K562 (cell line): ENCODE data around the gene TUBA4B. TPM values are rescaled to one million over a fixed set of nuclear protein-coding genes. Genes with fewer than 3 reads are reported as not detected.
A peak's percentile ranks its signal among the peaks of the same experiment; 100 is the strongest.

Source experiments
- ARHGAP35 ChIP-seq: fragments of 450-650 bp; IDR thresholded peaks from 2 replicates; pipeline ENCODE4 v1.6.1; 2018; ENCODE audit not compliant: partially characterized antibody
- ARID3A ChIP-seq: IDR thresholded peaks from 2 replicates; pipeline ENCODE4 v1.6.1; 2012; ENCODE audit warnings: low read depth, low read length, improper control_type of control experiment, borderline replicate concordance
- CBX3 ChIP-seq, 2 experiments: IDR thresholded peaks; 1 replicate in 1 of 2; 2 replicates in 1 of 2; pipeline ENCODE4 v1.6.1; 2012; ENCODE audit warnings: inconsistent platforms in 2 of 2, low read length in 2 of 2, borderline replicate concordance in 1 of 2, control low read depth in 1 of 2
- CXXC5 ChIP-seq: fragments of 250-450 bp; sonication (Bioruptor Pico); IDR thresholded peaks from 2 replicates; pipeline ENCODE4 v1.8.0; 2022; ENCODE audit warnings: inconsistent platforms, mild to moderate bottlenecking, moderate library complexity
- EP400 ChIP-seq: fragments of 450-650 bp; IDR thresholded peaks from 2 replicates; pipeline ENCODE4 v1.6.1; 2017; ENCODE audit warnings: antibody characterized with exemption, mild to moderate bottlenecking, moderate library complexity
- FIP1L1 ChIP-seq: fragments of 200-400 bp; formaldehyde crosslinking; IDR thresholded peaks from 2 replicates; pipeline ENCODE4 v1.6.1; 2018; ENCODE audit warnings: mild to moderate bottlenecking, low read depth, low read length; ENCODE audit not compliant: poor library complexity, severe bottlenecking
- JUND ChIP-seq, 2 experiments: IDR thresholded peaks; 2 replicates in 1 of 2; 3 replicates in 1 of 2; pipeline ENCODE4 v1.6.1; 2011; ENCODE audit warnings: borderline replicate concordance in 2 of 2, low read depth in 2 of 2, low read length in 2 of 2, improper control_type of control experiment in 1 of 2, missing biosample characterization in 1 of 2, missing genetic modification characterization in 1 of 2, missing genetic modification reagents in 1 of 2
- KLF1 ChIP-seq: fragments of 450-650 bp; IDR thresholded peaks from 2 replicates; pipeline ENCODE4 v1.6.1; 2016; ENCODE audit warnings: missing genetic modification characterization, missing compliant biosample characterization
- RBBP5 ChIP-seq: fragments of 200-600 bp; sonication (generic); IDR thresholded peaks from 2 replicates; pipeline ENCODE4 v1.6.1; 2012; ENCODE audit warnings: borderline replicate concordance, mild to moderate bottlenecking, low read length, control low read depth, inconsistent platforms; ENCODE audit not compliant: insufficient read depth, poor library complexity, severe bottlenecking
- THAP7 ChIP-seq: fragments of 250-450 bp; sonication (Bioruptor Pico); IDR thresholded peaks from 2 replicates; pipeline ENCODE4 v1.5.0; 2021
- ZBTB7A ChIP-seq: IDR thresholded peaks from 2 replicates; pipeline ENCODE4 v1.6.1; 2011; ENCODE audit warnings: low read depth, mild to moderate bottlenecking, low read length, moderate library complexity, borderline replicate concordance; ENCODE audit not compliant: control insufficient read depth
- ZNF408 ChIP-seq: fragments of 250-450 bp; sonication (Bioruptor Pico); IDR thresholded peaks from 2 replicates; pipeline ENCODE4 v1.4.0; 2020; ENCODE audit warnings: low read depth, mild to moderate bottlenecking, moderate library complexity
- polyA plus RNA-seq, 8 experiments: library from polyadenylated mRNA; depleted of rRNA in 4 of 8; stranded (reverse) in 5 of 8; unstranded in 3 of 8; fragments of >200 nt; fragmentation: Nextera tagmentation in 2 of 8; fragmentation: Illumina TruSeq in 1 of 8; extraction: Ambion mirVana in 2 of 8; extraction: Trizol in 1 of 8; gene quantifications; 2 replicates each; pipeline versions ENCODE4 v1.2.1 to v1.2.3, GENCODE V29; 2011 to 2014; ENCODE audit warnings: inconsistent platforms in 1 of 8, missing spikeins in 1 of 8
- total RNA-seq, 7 experiments: library from RNA; depleted of rRNA in 6 of 7; stranded (reverse); fragments of >200 nt in 6 of 7; fragmentation: Illumina TruSeq in 2 of 7; extraction: Trizol in 2 of 7; gene quantifications; 2 replicates each; pipeline versions ENCODE4 v1.2.1 to v1.2.3, GENCODE V29; 2011 to 2021; ENCODE audit warnings: low replicate concordance in 1 of 7
- TF ChIP-seq, protein P1 (sequence below): IDR thresholded peaks from 3 replicates; pipeline ENCODE4 v1.6.1; 2011; ENCODE audit warnings: borderline replicate concordance, mild to moderate bottlenecking, moderate library complexity; ENCODE audit not compliant: insufficient read length; ENCODE audit errors: extremely low read depth
- TF ChIP-seq, protein P2 (sequence below): fragments of 450-650 bp; IDR thresholded peaks from 2 replicates; pipeline ENCODE4 v1.6.1; 2018; ENCODE audit warnings: mild to moderate bottlenecking, low read depth; ENCODE audit not compliant: partially characterized antibody

The TUBA4B gene
- total and polyA plus RNA-seq, 9 of the 15 experiments (the other 6 are each of a cell fraction or from before 2014, with no cell fraction given) = 0.04 TPM; not detected in 8

GRCh38 chr2:219218732-219219701, 34.0 kb upstream of the TUBA4B start, which contains the start of gene ABCB6 (continued):
- TF ChIP-seq KLF1 (tag) (no peak), CBX3 (IDR thresholded peaks at IDR 0.05; ENCODE audit: borderline replicate concordance in 1 of 2, low read length in 2 of 2) (0 out of 3 replicates have a peak, but pooled peaks of 1 of the 2 experiments have one; percentile 70), CXXC5 (CRISPR knock-in tag) (peak; percentile 72), FIP1L1 (peak; percentile 74), JUND (IDR thresholded peaks at IDR 0.05; ENCODE audit: borderline replicate concordance, low read depth, low read length) (peak; percentile 26; the same call in 1 of the 2 replicates), JUND (tag; IDR thresholded peaks at IDR 0.05; ENCODE audit: borderline replicate concordance, low read depth, low read length) (no peak; the same call in 2 of the 3 replicates), ZBTB7A (peak; percentile 70; the same call in 1 of the 2 replicates), THAP7 (peak; percentile 84), RBBP5 (peak; percentile 69), ARID3A (no peak), EP400 (peak; percentile 87), ZNF408 (no peak), ARHGAP35 (no peak)
- TF ChIP-seq, protein P1, sequence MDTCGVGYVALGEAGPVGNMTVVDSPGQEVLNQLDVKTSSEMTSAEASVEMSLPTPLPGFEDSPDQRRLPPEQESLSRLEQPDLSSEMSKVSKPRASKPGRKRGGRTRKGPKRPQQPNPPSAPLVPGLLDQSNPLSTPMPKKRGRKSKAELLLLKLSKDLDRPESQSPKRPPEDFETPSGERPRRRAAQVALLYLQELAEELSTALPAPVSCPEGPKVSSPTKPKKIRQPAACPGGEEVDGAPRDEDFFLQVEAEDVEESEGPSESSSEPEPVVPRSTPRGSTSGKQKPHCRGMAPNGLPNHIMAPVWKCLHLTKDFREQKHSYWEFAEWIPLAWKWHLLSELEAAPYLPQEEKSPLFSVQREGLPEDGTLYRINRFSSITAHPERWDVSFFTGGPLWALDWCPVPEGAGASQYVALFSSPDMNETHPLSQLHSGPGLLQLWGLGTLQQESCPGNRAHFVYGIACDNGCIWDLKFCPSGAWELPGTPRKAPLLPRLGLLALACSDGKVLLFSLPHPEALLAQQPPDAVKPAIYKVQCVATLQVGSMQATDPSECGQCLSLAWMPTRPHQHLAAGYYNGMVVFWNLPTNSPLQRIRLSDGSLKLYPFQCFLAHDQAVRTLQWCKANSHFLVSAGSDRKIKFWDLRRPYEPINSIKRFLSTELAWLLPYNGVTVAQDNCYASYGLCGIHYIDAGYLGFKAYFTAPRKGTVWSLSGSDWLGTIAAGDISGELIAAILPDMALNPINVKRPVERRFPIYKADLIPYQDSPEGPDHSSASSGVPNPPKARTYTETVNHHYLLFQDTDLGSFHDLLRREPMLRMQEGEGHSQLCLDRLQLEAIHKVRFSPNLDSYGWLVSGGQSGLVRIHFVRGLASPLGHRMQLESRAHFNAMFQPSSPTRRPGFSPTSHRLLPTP = no peak
- TF ChIP-seq, protein P2, sequence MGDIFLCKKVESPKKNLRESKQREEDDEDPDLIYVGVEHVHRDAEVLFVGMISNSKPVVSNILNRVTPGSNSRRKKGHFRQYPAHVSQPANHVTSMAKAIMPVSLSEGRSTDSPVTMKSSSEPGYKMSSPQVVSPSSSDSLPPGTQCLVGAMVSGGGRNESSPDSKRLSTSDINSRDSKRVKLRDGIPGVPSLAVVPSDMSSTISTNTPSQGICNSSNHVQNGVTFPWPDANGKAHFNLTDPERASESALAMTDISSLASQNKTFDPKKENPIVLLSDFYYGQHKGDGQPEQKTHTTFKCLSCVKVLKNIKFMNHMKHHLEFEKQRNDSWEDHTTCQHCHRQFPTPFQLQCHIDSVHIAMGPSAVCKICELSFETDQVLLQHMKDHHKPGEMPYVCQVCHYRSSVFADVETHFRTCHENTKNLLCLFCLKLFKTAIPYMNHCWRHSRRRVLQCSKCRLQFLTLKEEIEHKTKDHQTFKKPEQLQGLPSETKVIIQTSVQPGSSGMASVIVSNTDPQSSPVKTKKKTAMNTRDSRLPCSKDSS = no peak
